ENCODE results near the gene KIAA1217. TPM values are rescaled to one million over a fixed set of nuclear protein-coding genes. Genes with fewer than 3 reads are reported as not detected.
A peak's percentile ranks its signal among the peaks of the same experiment; 100 is the strongest.

Gene KIAA1217
- total and polyA plus RNA-seq, 2 experiments from 2014 or later = 5.4 to 8.1 TPM

DNA sequence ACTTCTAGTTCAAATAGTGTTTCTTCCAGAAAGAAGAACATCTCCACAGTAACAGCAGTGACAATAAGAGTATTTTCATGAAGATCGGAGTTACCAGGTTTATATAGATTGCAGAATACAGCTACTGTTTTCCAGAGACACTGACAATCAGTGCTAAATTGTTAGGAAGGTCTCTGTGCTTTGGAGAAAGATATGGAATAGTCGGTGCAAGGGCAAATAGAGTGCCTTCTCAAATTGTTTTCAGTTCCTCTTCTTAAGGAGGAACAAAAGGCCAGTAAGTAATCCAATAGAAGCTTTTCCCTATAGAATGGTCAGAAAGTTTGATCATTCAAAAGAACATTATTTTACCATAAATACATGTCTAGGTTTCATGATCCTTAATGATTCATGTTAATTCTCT lies 2.6 kb upstream of the KIAA1217 start:
- in situ Hi-C loops (cut with MboI) = loop anchor here (25.0 kb wide), 1 partner anchor 306 kb away; no protein-coding TSS in a partner anchor
- WGBS, 2 experiments (ENCODE audit: low coverage in 1 of 2, low lambda C conversion rate in 2 of 2, missing lambda C conversion rate in 2 of 2) = 55 to 78% methylated on average over 2 of the region's 2 CpGs
- DNase-seq = no peak

DNA sequence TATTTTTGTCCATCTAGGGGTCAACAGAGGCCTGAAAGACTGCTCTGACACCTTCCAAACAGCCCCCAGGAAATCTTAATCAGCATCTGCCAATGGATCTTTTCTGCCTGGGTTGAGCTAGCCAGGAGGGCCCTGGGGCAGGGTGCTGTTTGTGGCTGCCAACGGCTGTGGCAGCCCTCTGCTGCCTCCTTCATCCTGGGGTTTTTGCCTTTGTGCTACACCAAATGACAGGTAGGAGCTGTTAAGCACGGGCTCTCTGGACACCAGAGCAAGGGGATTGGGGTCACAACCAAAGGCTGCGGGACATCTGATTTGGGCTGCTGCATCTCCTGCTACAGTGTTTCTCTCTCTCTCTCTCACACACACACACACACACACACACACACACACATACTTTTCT lies 2.0 kb upstream of the KIAA1217 start:
- H3F3A ChIP-seq (ENCODE audit: insufficient read depth) = peaks cover 8% of the 10 kb centered on the region
- in situ Hi-C loops (cut with MboI) = loop anchor here (25.0 kb wide), 1 partner anchor 305 kb away; no protein-coding TSS in a partner anchor
- H3K9me2 ChIP-seq (ENCODE audit: insufficient read depth) = no peaks in the 10 kb centered on the region
- H3K4me1 ChIP-seq (ENCODE audit: insufficient read depth) = no peaks in the 10 kb centered on the region
- no peaks in the 10 kb centered on the region for H3K9me3 ChIP-seq (ENCODE audit: low read depth)
- 96 to 97% methylated on average over 3 of the region's 3 CpGs for WGBS, 2 experiments (ENCODE audit: low coverage in 1 of 2, low lambda C conversion rate in 2 of 2, missing lambda C conversion rate in 2 of 2)
- H3K36me3 ChIP-seq (ENCODE audit: low read depth) = no peaks in the 10 kb centered on the region
- H3K4me2 ChIP-seq (ENCODE audit: unreplicated experiment) = no peak overlapping the region
- H3K4me3 ChIP-seq = no peak overlapping the region
- no peaks in the 10 kb centered on the region for H4K20me1 ChIP-seq (ENCODE audit: insufficient read depth)
- H2AFZ ChIP-seq = no peak overlapping the region
- H3K27me3 ChIP-seq (replicated peaks; ENCODE audit: insufficient read depth) = no peaks in the 10 kb centered on the region
- H3K27ac ChIP-seq = no peak overlapping the region
- H3K79me2 ChIP-seq (ENCODE audit: insufficient read depth) = no peaks in the 10 kb centered on the region
- no peak for TF ChIP-seq EZH2phosphoT487 (IDR thresholded peaks at IDR 0.05; ENCODE audit: insufficient read depth, low read depth)
- TF ChIP-seq EZH2 (IDR thresholded peaks at IDR 0.05; ENCODE audit: insufficient read depth, poor library complexity, severe bottlenecking) = no peak
- no peak overlapping the region for H3K9ac ChIP-seq
- no peak for DNase-seq

More for the DNA sequence above, 2.6 kb upstream of the KIAA1217 start:
- Histone ChIP-seq H4K20me1 (ENCODE audit: insufficient read depth) (no peaks in the 10 kb centered on the region), H3K27me3 (replicated peaks; ENCODE audit: insufficient read depth) (no peaks in the 10 kb centered on the region), H3K4me3 (no peak overlapping the region), H3K9ac (no peak overlapping the region), H3K27ac (no peak overlapping the region), H3K9me3 (ENCODE audit: low read depth) (no peaks in the 10 kb centered on the region), H3K9me2 (ENCODE audit: insufficient read depth) (no peaks in the 10 kb centered on the region), H3K36me3 (ENCODE audit: low read depth) (no peaks in the 10 kb centered on the region), H3K4me1 (ENCODE audit: insufficient read depth) (no peaks in the 10 kb centered on the region), H3K79me2 (ENCODE audit: insufficient read depth) (no peaks in the 10 kb centered on the region), H3K4me2 (ENCODE audit: unreplicated experiment) (no peak overlapping the region), H2AFZ (no peak overlapping the region), H3F3A (ENCODE audit: insufficient read depth) (peaks cover 8% of the 10 kb centered on the region)
- TF ChIP-seq EZH2 (IDR thresholded peaks at IDR 0.05; ENCODE audit: insufficient read depth, poor library complexity, severe bottlenecking) = no peak
- no peak for TF ChIP-seq EZH2phosphoT487 (IDR thresholded peaks at IDR 0.05; ENCODE audit: insufficient read depth, low read depth)

DNA sequence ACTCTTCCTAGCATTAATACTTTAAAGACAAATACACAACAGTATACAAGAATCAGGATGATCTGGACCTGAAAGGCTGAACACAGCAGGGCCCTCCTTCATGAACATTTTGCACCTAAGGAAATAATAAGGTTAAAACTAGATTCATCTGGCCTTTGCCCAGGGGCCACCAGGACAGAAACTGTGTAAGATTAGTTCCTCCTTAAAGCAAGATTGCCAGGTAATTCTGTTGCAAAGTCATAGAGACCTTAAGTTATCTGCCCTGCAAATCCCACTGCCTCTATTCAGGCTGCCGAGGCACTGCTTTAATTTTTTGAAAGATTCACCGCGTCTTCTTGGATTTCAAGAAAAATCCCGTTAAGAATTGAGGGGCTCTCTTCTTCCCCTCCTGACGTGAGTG lies 1.6 kb upstream of the KIAA1217 start:
- no peak for DNase-seq
- Histone ChIP-seq H3F3A (ENCODE audit: insufficient read depth) (peaks cover 8% of the 10 kb centered on the region), H2AFZ (no peak overlapping the region), H3K27ac (no peak overlapping the region), H3K9ac (no peak overlapping the region), H3K36me3 (ENCODE audit: low read depth) (no peaks in the 10 kb centered on the region), H3K4me1 (ENCODE audit: insufficient read depth) (no peaks in the 10 kb centered on the region), H3K9me3 (ENCODE audit: low read depth) (no peaks in the 10 kb centered on the region), H3K9me2 (ENCODE audit: insufficient read depth) (no peaks in the 10 kb centered on the region), H3K27me3 (replicated peaks; ENCODE audit: insufficient read depth) (no peaks in the 10 kb centered on the region), H3K4me3 (no peak overlapping the region), H4K20me1 (ENCODE audit: insufficient read depth) (no peaks in the 10 kb centered on the region), H3K4me2 (ENCODE audit: unreplicated experiment) (no peak overlapping the region), H3K79me2 (ENCODE audit: insufficient read depth) (no peaks in the 10 kb centered on the region)
- no peak for TF ChIP-seq EZH2phosphoT487 (IDR thresholded peaks at IDR 0.05; ENCODE audit: insufficient read depth, low read depth)
- TF ChIP-seq EZH2 (IDR thresholded peaks at IDR 0.05; ENCODE audit: insufficient read depth, poor library complexity, severe bottlenecking) = no peak
- 69 to 76% methylated on average over 5 of the region's 5 CpGs for WGBS, 2 experiments (ENCODE audit: low coverage in 1 of 2, low lambda C conversion rate in 2 of 2, missing lambda C conversion rate in 2 of 2)
- in situ Hi-C loops (cut with MboI) = loop anchor here (25.0 kb wide), 1 partner anchor 305 kb away; no protein-coding TSS in a partner anchor

DNA sequence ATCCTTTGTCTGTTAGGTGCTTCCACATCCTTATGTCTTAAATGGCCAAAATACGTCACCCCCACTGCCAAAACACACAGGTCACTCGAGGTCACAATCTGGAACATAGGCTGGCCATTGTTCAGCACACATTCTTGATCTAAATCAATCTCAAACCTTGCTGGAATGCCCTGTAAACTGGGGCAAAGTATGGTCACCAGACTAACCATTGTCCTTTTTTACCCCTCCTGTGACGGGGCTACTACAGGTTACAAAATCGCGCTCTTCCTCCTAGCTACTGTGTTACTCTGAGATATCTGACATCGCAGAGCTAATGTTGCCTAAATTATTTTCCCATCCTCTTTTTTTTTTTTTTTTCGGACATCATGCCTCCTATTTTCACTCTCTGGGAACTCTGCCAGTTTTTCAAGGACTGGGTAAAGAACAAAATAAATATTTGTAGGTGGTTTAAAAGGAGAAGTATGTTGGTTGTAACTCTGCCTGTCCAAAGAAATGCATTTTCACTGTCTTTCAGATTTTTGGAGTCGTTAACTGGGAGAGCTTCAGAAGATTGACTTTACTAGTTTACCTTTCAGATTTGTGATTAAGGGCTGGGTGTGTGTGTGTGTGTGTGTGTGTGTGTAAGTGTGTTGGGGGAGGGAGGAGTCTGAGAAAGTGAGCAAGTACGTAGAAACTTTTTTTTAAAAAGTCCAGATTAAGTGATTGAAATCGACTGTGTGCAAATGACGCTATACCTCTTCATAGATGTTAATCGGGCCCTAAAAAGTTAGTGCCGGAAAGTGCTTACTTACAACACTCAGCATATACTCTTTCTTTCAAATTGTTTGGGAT lies 942 bp upstream of the KIAA1217 start:
- H3K9me3 ChIP-seq (ENCODE audit: low read depth) = no peaks in the 10 kb centered on the region
- DNase-seq = no peak
- no peaks in the 10 kb centered on the region for H3K27me3 ChIP-seq (replicated peaks; ENCODE audit: insufficient read depth)
- peak overlapping the region; percentile 83 for H2AFZ ChIP-seq
- TF ChIP-seq EZH2phosphoT487 (IDR thresholded peaks at IDR 0.05; ENCODE audit: insufficient read depth, low read depth) (no peak), EZH2 (IDR thresholded peaks at IDR 0.05; ENCODE audit: insufficient read depth, poor library complexity, severe bottlenecking) (no peak)
- H3K36me3 ChIP-seq (ENCODE audit: low read depth) = no peaks in the 10 kb centered on the region
- H3F3A ChIP-seq (ENCODE audit: insufficient read depth) = peaks cover 8% of the 10 kb centered on the region
- H3K9me2 ChIP-seq (ENCODE audit: insufficient read depth) = no peaks in the 10 kb centered on the region
- no peaks in the 10 kb centered on the region for H4K20me1 ChIP-seq (ENCODE audit: insufficient read depth)
- no peaks in the 10 kb centered on the region for H3K79me2 ChIP-seq (ENCODE audit: insufficient read depth)
- WGBS, 2 experiments (ENCODE audit: low coverage in 1 of 2, low lambda C conversion rate in 2 of 2, missing lambda C conversion rate in 2 of 2) = 78 to 79% methylated on average over 13 of the region's 13 CpGs
- no peak overlapping the region for H3K27ac ChIP-seq
- peak overlapping the region; percentile 81 for H3K4me2 ChIP-seq (ENCODE audit: unreplicated experiment)
- peak overlapping the region; percentile 62 for H3K9ac ChIP-seq
- in situ Hi-C loops (cut with MboI) = loop anchor here (25.0 kb wide), 1 partner anchor 304 kb away; no protein-coding TSS in a partner anchor
- H3K4me1 ChIP-seq (ENCODE audit: insufficient read depth) = no peaks in the 10 kb centered on the region
- H3K4me3 ChIP-seq = peak overlapping the region; percentile 77

All from GM23248 (cell line).